SK-N-SH (cell line): ENCODE data around the gene PLA2G6.

ENCODE experiments used
- CTCF ChIP-seq: fragments of 200-600 bp; sonication (generic); IDR thresholded peaks from 2 replicates; pipeline ENCODE4 v1.6.1; 2017; ENCODE audit warnings: antibody characterized with exemption, mild to moderate bottlenecking, moderate library complexity
- EP300 ChIP-seq, 2 experiments: IDR thresholded peaks; 2 replicates each; pipeline versions ENCODE4 v1.4.0 to v1.6.1; 2012; ENCODE audit warnings: borderline replicate concordance in 1 of 2, low read depth in 1 of 2, low read length in 1 of 2
- GATA2 ChIP-seq: sonication (generic); formaldehyde crosslinking; IDR thresholded peaks from 2 replicates; pipeline ENCODE4 v1.5.0; 2020; ENCODE audit warnings: mild to moderate bottlenecking, missing genetic modification reagents
- RAD21 ChIP-seq: IDR thresholded peaks from 2 replicates; pipeline ENCODE4 v1.6.1; 2012; ENCODE audit warnings: mild to moderate bottlenecking, low read length
- RCOR1 ChIP-seq: fragments of 150-350 bp; IDR thresholded peaks from 2 replicates; pipeline ENCODE4 v1.6.1; 2017; ENCODE audit warnings: antibody characterized with exemption, low read length
- RFX5 ChIP-seq: IDR thresholded peaks from 2 replicates; pipeline ENCODE4 v1.6.1; 2012; ENCODE audit warnings: mild to moderate bottlenecking, improper control_type of control experiment, low read length

DNA sequence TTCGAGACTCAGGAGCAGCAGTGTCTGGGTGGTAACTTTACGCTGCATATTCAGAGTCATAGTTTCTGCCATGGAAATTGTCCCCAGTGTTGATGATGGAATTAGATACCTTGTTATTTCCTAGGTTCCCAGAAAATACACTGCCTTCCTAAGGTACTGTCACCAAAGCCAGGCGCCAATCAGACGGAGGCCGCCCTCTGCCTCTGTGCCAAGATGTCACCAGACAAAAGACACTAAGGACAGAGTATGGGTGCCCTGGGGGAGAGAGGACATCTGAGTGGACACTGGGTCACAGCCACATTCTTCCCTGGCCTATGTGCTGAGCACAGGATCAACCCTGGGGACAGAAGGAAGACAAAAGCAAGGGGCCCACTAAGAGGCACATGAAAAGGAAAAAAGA lies 11.2 kb downstream of the PLA2G6 start:
- no peak for TF ChIP-seq CTCF
- TF ChIP-seq RFX5, result no peak
- TF ChIP-seq RCOR1, result no peak
- TF ChIP-seq EP300 (IDR thresholded peaks at IDR 0.05; ENCODE audit: borderline replicate concordance in 1 of 2, low read depth in 1 of 2, low read length in 1 of 2), result no peak
- TF ChIP-seq GATA2 (CRISPR knock-in tag), result no peak
- TF ChIP-seq RAD21, result no peak
